ENCODE measurements around the gene RNASEH2A.

RNASEH2A gene

GRCh38 chr19:12794196-12794941, 12.0 kb upstream of the RNASEH2A start:
- TF ChIP-seq REST (IDR thresholded peaks at IDR 0.05; ENCODE audit: insufficient read depth in 1 of 2, low read depth in 2 of 2, low read length in 2 of 2), result no peak
- no peak for TF ChIP-seq SIN3A (IDR thresholded peaks at IDR 0.05; ENCODE audit: borderline replicate concordance, insufficient read depth, low read length)
- no peak for TF ChIP-seq TAF1 (IDR thresholded peaks at IDR 0.05; ENCODE audit: borderline replicate concordance, insufficient read depth, low read length)
- no peak for TF ChIP-seq POLR2AphosphoS5 (IDR thresholded peaks at IDR 0.05; ENCODE audit: low read depth, low read length)
- TF ChIP-seq FOXP2 (optimal IDR thresholded peaks at IDR 0.05; ENCODE audit: borderline replicate concordance, extremely low read depth, extremely low read length, insufficient read depth), result no peak

- no peak for TF ChIP-seq TAF1 (IDR thresholded peaks at IDR 0.05; ENCODE audit: borderline replicate concordance, insufficient read depth, low read length)
- TF ChIP-seq FOXP2 (optimal IDR thresholded peaks at IDR 0.05; ENCODE audit: borderline replicate concordance, extremely low read depth, extremely low read length, insufficient read depth), result no peak
- no peak for TF ChIP-seq POLR2AphosphoS5 (IDR thresholded peaks at IDR 0.05; ENCODE audit: low read depth, low read length)
- TF ChIP-seq SIN3A (IDR thresholded peaks at IDR 0.05; ENCODE audit: borderline replicate concordance, insufficient read depth, low read length), result no peak
- no peak for TF ChIP-seq REST (IDR thresholded peaks at IDR 0.05; ENCODE audit: insufficient read depth in 1 of 2, low read depth in 2 of 2, low read length in 2 of 2)
These were observed 11.4 kb upstream of the RNASEH2A start for GRCh38 chr19:12794971-12795381.

- TF ChIP-seq SIN3A (IDR thresholded peaks at IDR 0.05; ENCODE audit: borderline replicate concordance, insufficient read depth, low read length) (no peak), POLR2AphosphoS5 (IDR thresholded peaks at IDR 0.05; ENCODE audit: low read depth, low read length) (no peak; the same call in 1 of the 2 replicates), TAF1 (IDR thresholded peaks at IDR 0.05; ENCODE audit: borderline replicate concordance, insufficient read depth, low read length) (no peak), REST (IDR thresholded peaks at IDR 0.05; ENCODE audit: insufficient read depth in 1 of 2, low read depth in 2 of 2, low read length in 2 of 2) (0 out of 4 replicates have a peak, but pooled peaks of 1 of the 2 experiments have one; percentile 4), FOXP2 (optimal IDR thresholded peaks at IDR 0.05; ENCODE audit: borderline replicate concordance, extremely low read depth, extremely low read length, insufficient read depth) (peak; percentile 68)
These were observed 10.0 kb upstream of the RNASEH2A start for GRCh38 chr19:12796146-12797071.

GRCh38 chr19:12797141-12797587, 9.2 kb upstream of the RNASEH2A start:
- TF ChIP-seq POLR2AphosphoS5 (IDR thresholded peaks at IDR 0.05; ENCODE audit: low read depth, low read length), result no peak
- TF ChIP-seq SIN3A (IDR thresholded peaks at IDR 0.05; ENCODE audit: borderline replicate concordance, insufficient read depth, low read length), result no peak
- TF ChIP-seq TAF1 (IDR thresholded peaks at IDR 0.05; ENCODE audit: borderline replicate concordance, insufficient read depth, low read length), result no peak
- TF ChIP-seq FOXP2 (optimal IDR thresholded peaks at IDR 0.05; ENCODE audit: borderline replicate concordance, extremely low read depth, extremely low read length, insufficient read depth), result no peak
- no peak for TF ChIP-seq REST (IDR thresholded peaks at IDR 0.05; ENCODE audit: insufficient read depth in 1 of 2, low read depth in 2 of 2, low read length in 2 of 2)
